DOHH2 (cell line): ENCODE measurements around the gene CDH4.
"Not testable (repeated sequence)": the region's sequence is repeated elsewhere in the genome, so short reads cannot be mapped to it uniquely, and the experiment has no call there.

Experiments used
- H3F3A ChIP-seq: fragments of 200-600 bp; sonication (generic), shearing (Covaris generic); 2 replicates; pipeline ENCODE4 v1.6.0; 2016; ENCODE audit warnings: antibody characterized with exemption, mild to moderate bottlenecking; ENCODE audit not compliant: control insufficient read depth, insufficient read depth
- H3K27ac ChIP-seq: fragments of 200-600 bp; sonication (generic); 2 replicates; pipeline ENCODE4 v1.5.1; 2014; ENCODE audit warnings: low read depth, mild to moderate bottlenecking, low read length, moderate library complexity
- H3K27me3 ChIP-seq: fragments of 200-600 bp; sonication (generic); 2 replicates; pipeline ENCODE4 v1.6.1; 2014; ENCODE audit warnings: mild to moderate bottlenecking, low read length, mixed read lengths; ENCODE audit not compliant: control insufficient read depth
- H3K36me3 ChIP-seq: fragments of 200-600 bp; sonication (generic); 2 replicates; pipeline ENCODE4 v1.6.1; 2014; ENCODE audit warnings: mild to moderate bottlenecking, low read length, moderate library complexity, mixed read lengths; ENCODE audit not compliant: control insufficient read depth
- H3K4me1 ChIP-seq: fragments of 200-600 bp; sonication (generic); 2 replicates; pipeline ENCODE4 v1.6.1; 2014; ENCODE audit warnings: mild to moderate bottlenecking, low read length, mixed read lengths; ENCODE audit not compliant: control insufficient read depth
- H3K4me2 ChIP-seq: fragments of 200-600 bp; sonication (generic); 2 replicates; pipeline ENCODE4 v1.6.0; 2014; ENCODE audit warnings: mild to moderate bottlenecking, low read length, moderate library complexity
- H3K4me3 ChIP-seq: fragments of 200-600 bp; sonication (generic); 2 replicates; pipeline ENCODE4 v1.5.1; 2014; ENCODE audit warnings: mild to moderate bottlenecking, low read length, mixed read lengths
- H3K79me2 ChIP-seq: fragments of 200-600 bp; sonication (generic); 2 replicates; pipeline ENCODE4 v1.6.1; 2014; ENCODE audit warnings: mild to moderate bottlenecking, low read length, mixed read lengths; ENCODE audit not compliant: control insufficient read depth
- H3K9me2 ChIP-seq: fragments of 200-600 bp; sonication (generic); replicated peaks from 2 replicates; pipeline ENCODE4 v1.6.1; 2014; ENCODE audit warnings: mild to moderate bottlenecking, low read length, mixed read lengths; ENCODE audit not compliant: control insufficient read depth
- H3K9me3 ChIP-seq: fragments of 200-600 bp; sonication (generic); 2 replicates; pipeline ENCODE4 v1.6.1; 2014; ENCODE audit warnings: antibody characterized with exemption, low read length, mixed read lengths; ENCODE audit not compliant: control insufficient read depth, insufficient read depth
- H4K20me1 ChIP-seq: fragments of 200-600 bp; sonication (generic); 2 replicates; pipeline ENCODE4 v1.6.0; 2014; ENCODE audit warnings: low read depth, mild to moderate bottlenecking, antibody characterized with exemption, low read length, moderate library complexity; ENCODE audit not compliant: control insufficient read depth, insufficient read depth
- CTCF ChIP-seq: fragments of 200-600 bp; sonication (generic); IDR thresholded peaks from one replicate; pipeline ENCODE4 v1.5.1; 2014; ENCODE audit warnings: antibody characterized with exemption, mild to moderate bottlenecking, low read depth, low read length; ENCODE audit not compliant: poor library complexity, severe bottlenecking
- EZH2phosphoT487 ChIP-seq: fragments of 200-600 bp; sonication (generic); IDR thresholded peaks from 2 replicates; pipeline ENCODE4 v1.6.1; 2017; ENCODE audit warnings: borderline replicate concordance, mild to moderate bottlenecking, antibody characterized with exemption, low read length, moderate library complexity, mixed read lengths

The CDH4 gene

DNA sequence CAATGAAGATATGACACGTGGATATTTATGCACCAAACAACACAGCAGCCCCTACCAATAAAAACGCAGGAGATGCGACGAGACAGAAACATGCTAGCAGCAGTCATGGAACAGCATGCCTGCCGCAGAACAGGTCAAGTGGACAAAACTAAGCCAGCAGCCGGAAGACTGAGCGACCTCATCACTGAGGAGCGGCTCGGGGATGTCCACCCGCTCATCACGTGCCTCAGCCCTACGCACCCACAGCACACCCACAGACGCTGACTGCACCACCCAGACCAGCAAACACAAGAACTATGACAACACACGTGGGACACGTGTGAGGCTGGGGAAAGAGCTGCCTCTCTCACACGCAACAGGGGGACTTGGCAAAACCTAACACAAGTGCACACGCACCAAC lies 731.9 kb downstream of the CDH4 start:
- H3K27ac ChIP-seq, result no peak overlapping the region
- TF ChIP-seq CTCF (no peak), EZH2phosphoT487 (no peak)
- no peaks in the 10 kb centered on the region for H3K27me3 ChIP-seq
- H3K79me2 ChIP-seq, result peaks cover 7% of the 10 kb centered on the region; the same call in 1 of the 2 replicates
- peaks cover 23% of the 10 kb centered on the region for H3K36me3 ChIP-seq
- H3K4me1 ChIP-seq, result no peaks in the 10 kb centered on the region
- no peaks in the 10 kb centered on the region for H4K20me1 ChIP-seq
- H3K4me2 ChIP-seq, result no peak overlapping the region
- no peaks in the 10 kb centered on the region for H3K9me3 ChIP-seq
- H3F3A ChIP-seq, result no peaks in the 10 kb centered on the region; the same call in 1 of the 2 replicates
- no peaks in the 10 kb centered on the region for H3K9me2 ChIP-seq
- H3K4me3 ChIP-seq, result no peak overlapping the region

- H3K36me3 ChIP-seq, result peaks cover 23% of the 10 kb centered on the region
- H3K27me3 ChIP-seq, H4K20me1 ChIP-seq, H3K79me2 ChIP-seq, H3K9me3 ChIP-seq, H3K9me2 ChIP-seq, H3F3A ChIP-seq, H3K4me2 ChIP-seq, H3K4me3 ChIP-seq, H3K27ac ChIP-seq, H3K4me1 ChIP-seq: not testable (repeated sequence)
Measured at GRCh38 chr20:61984431-61984830, 732.4 kb downstream of the CDH4 start.

DNA sequence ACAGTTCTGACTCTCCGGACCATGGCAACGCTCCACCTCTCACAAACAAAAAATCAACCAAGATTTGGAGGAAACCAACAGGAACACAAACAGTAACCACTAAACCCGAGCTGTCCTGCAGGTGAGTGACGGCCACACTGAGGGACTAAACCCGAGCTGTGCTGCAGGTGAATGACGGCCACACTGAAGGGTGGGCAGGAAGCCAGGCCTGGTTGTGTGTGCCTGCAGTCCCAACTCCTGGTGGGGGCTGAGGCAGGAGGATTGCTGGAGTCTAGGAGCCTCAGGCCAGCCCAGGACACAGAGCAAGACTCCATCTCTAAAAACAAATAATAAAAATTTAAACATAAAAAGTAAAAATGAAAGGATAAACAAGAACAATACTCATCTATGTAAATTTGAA lies 733.0 kb downstream of the CDH4 start:
- H3F3A ChIP-seq, result no peaks in the 10 kb centered on the region; the same call in 1 of the 2 replicates
- H3K27ac ChIP-seq, result no peak overlapping the region
- peaks cover 7% of the 10 kb centered on the region; the same call in 1 of the 2 replicates for H3K79me2 ChIP-seq
- H3K9me2 ChIP-seq, result no peaks in the 10 kb centered on the region
- TF ChIP-seq EZH2phosphoT487, result no peak
- TF ChIP-seq CTCF, result no peak
- H3K4me1 ChIP-seq, result no peaks in the 10 kb centered on the region
- H4K20me1 ChIP-seq, result no peaks in the 10 kb centered on the region
- no peaks in the 10 kb centered on the region for H3K9me3 ChIP-seq
- H3K4me3 ChIP-seq, result no peak overlapping the region
- H3K36me3 ChIP-seq, result peaks cover 24% of the 10 kb centered on the region
- no peak overlapping the region for H3K4me2 ChIP-seq
- no peaks in the 10 kb centered on the region for H3K27me3 ChIP-seq

DNA sequence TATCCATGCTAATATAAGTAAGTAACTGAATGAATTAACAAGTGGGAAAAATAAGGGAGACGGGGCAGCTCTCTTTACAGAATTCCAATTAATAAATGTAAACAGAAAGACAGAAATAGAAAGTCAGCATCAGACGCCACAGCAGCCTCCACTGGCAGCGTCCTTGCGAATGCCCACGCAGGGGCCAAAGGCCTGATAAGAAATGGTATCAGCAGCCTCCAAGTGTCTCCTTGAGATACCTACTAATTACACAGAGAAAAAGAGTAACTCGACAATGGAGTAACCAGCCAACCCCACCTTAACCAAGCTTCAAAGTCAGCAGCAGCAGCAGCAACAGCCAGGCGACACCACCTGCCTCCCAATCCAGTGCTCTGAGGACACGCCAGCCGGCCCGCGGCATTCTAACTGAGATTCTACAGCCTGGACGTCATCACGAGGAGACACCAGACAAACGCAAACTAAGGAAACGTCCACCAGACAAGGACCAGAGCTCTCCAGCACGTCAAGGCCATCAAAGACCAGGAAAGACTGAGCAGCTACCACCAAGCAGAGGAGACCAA lies 734.8 kb downstream of the CDH4 start:
- no peak overlapping the region for H3K4me3 ChIP-seq
- no peaks in the 10 kb centered on the region for H3K9me2 ChIP-seq
- no peaks in the 10 kb centered on the region for H4K20me1 ChIP-seq
- peaks cover 26% of the 10 kb centered on the region for H3K36me3 ChIP-seq
- no peaks in the 10 kb centered on the region for H3K27me3 ChIP-seq
- no peaks in the 10 kb centered on the region for H3K79me2 ChIP-seq
- no peak for TF ChIP-seq CTCF
- no peak for TF ChIP-seq EZH2phosphoT487
- H3K27ac ChIP-seq, result no peak overlapping the region
- H3K4me2 ChIP-seq, result no peak overlapping the region
- no peaks in the 10 kb centered on the region for H3K9me3 ChIP-seq
- H3F3A ChIP-seq, result no peaks in the 10 kb centered on the region; the same call in 1 of the 2 replicates
- H3K4me1 ChIP-seq, result no peaks in the 10 kb centered on the region
